GM10847 (cell line): ENCODE data around the gene LPA.
"Not testable (repeated sequence)": the region's sequence is repeated elsewhere in the genome, so short reads cannot be mapped to it uniquely, and the experiment has no call there.

Source experiments
- POLR2A ChIP-seq: IDR thresholded peaks from 2 replicates; pipeline ENCODE4 v1.6.1; 2011; ENCODE audit not compliant: insufficient read length; ENCODE audit errors: extremely low read depth

LPA gene, protein sequence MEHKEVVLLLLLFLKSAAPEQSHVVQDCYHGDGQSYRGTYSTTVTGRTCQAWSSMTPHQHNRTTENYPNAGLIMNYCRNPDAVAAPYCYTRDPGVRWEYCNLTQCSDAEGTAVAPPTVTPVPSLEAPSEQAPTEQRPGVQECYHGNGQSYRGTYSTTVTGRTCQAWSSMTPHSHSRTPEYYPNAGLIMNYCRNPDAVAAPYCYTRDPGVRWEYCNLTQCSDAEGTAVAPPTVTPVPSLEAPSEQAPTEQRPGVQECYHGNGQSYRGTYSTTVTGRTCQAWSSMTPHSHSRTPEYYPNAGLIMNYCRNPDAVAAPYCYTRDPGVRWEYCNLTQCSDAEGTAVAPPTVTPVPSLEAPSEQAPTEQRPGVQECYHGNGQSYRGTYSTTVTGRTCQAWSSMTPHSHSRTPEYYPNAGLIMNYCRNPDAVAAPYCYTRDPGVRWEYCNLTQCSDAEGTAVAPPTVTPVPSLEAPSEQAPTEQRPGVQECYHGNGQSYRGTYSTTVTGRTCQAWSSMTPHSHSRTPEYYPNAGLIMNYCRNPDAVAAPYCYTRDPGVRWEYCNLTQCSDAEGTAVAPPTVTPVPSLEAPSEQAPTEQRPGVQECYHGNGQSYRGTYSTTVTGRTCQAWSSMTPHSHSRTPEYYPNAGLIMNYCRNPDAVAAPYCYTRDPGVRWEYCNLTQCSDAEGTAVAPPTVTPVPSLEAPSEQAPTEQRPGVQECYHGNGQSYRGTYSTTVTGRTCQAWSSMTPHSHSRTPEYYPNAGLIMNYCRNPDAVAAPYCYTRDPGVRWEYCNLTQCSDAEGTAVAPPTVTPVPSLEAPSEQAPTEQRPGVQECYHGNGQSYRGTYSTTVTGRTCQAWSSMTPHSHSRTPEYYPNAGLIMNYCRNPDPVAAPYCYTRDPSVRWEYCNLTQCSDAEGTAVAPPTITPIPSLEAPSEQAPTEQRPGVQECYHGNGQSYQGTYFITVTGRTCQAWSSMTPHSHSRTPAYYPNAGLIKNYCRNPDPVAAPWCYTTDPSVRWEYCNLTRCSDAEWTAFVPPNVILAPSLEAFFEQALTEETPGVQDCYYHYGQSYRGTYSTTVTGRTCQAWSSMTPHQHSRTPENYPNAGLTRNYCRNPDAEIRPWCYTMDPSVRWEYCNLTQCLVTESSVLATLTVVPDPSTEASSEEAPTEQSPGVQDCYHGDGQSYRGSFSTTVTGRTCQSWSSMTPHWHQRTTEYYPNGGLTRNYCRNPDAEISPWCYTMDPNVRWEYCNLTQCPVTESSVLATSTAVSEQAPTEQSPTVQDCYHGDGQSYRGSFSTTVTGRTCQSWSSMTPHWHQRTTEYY (N-terminal part only)

GRCh38 chr6:160664198-160664597 is at the start of gene LPA:
Gene LPA (minus strand): TSS chr6:160664275. CDS start chr6:160664214, 61 bp downstream.
- TF ChIP-seq POLR2A, result not testable (repeated sequence)

- TF ChIP-seq POLR2A, result not testable (repeated sequence)
Observed at GRCh38 chr6:160701918-160702680, 38.0 kb upstream of the LPA start, which contains the start of gene PLG. Gene PLG (plus strand): TSS chr6:160702244. CDS start chr6:160702305, 61 bp downstream.

- TF ChIP-seq POLR2A, result no peak
Observed at GRCh38 chr6:160697826-160698225, 33.8 kb upstream of the LPA start.

DNA sequence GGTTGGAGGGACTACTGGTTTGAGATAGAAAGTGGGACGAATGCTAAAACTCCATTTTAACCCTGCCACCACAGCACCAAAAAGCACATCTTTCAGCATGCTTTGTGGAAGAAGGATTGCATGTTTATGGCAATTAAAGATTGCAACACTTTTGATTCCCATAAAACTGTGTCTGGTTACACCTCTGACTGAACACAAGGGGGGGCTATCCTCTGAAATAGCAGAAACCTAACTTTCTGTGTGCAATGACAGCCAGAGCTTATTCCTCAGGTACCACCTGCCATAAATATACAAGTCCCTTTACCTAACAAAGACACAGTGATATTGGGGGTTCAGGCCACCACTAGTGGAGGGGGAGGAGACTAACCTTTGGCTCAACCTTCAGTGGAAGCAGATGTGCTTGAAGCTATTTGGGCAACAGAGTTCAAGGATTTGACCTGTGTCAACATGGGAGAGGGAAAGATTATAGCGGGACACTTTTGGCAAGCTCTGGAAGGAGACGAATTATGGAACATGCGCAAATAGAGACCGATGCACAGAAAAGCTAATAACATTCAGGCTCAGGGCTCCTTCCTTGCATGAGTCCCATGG is 28.4 kb upstream of the LPA start:
- no peak for TF ChIP-seq POLR2A

DNA sequence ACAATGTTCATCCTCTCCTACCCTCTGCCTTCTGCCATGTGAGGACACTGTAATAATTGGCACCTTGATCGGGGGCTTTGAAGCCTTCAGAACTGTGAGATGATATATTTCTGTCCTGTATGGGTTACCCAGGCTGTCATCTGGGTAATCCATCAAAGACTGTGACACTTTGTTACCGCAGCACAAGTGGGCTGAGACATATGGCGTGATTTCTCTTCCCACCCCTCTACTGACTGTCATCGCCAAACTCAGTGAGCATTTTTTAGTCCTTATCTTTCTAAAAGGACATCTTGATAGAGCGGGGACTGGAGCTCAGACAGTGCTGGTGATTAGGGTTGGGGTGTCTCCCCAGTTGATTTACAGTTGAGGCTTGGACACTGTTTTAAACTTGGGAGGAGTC is 27.5 kb upstream of the LPA start:
- TF ChIP-seq POLR2A, result no peak

- no peak for TF ChIP-seq POLR2A
Observed at GRCh38 chr6:160690458-160690857, 26.4 kb upstream of the LPA start.

DNA sequence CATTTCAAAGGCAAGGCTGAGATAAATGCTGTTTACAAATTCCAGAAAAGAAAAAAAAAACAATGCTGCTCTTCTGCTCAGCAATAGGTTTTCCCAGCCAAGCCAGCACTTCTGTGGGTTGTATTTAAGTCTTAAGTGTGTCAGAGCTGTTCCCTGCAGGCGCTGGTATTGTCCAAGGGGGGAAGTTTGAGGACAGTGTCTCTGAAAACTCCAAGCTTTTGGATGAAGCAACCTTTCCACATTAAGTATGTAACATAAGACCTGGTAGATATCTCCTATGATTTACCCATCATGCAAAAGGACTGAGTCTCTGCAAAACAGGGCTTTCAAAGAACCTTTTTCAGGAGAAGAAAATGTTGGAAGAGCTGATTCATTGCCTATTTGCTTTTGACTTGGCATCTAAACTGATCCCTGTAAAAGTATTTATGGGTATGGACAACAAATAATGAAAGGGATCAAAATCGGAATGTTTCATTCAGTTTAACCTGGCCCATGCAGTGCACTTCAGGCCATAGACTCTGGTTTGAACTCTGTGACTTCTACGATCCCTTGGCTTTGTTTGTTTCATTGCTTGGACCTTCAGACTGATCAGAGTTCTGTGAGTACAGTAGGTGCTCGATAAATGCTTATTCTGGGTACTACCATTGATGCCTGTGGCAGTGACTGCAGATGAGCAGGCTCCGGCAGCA is 21.8 kb upstream of the LPA start:
- no peak for TF ChIP-seq POLR2A

GRCh38 chr6:160679402-160679769 is 15.3 kb upstream of the LPA start:
- no peak for TF ChIP-seq POLR2A

- no peak for TF ChIP-seq POLR2A
Observed at GRCh38 chr6:160678744-160679401, 14.8 kb upstream of the LPA start.

GRCh38 chr6:160678230-160678629 is 14.2 kb upstream of the LPA start:
- TF ChIP-seq POLR2A, result no peak

GRCh38 chr6:160668589-160668988 is 4.5 kb upstream of the LPA start:
- no peak for TF ChIP-seq POLR2A

GRCh38 chr6:160667639-160668481 is 3.8 kb upstream of the LPA start:
- TF ChIP-seq POLR2A, result no peak

DNA sequence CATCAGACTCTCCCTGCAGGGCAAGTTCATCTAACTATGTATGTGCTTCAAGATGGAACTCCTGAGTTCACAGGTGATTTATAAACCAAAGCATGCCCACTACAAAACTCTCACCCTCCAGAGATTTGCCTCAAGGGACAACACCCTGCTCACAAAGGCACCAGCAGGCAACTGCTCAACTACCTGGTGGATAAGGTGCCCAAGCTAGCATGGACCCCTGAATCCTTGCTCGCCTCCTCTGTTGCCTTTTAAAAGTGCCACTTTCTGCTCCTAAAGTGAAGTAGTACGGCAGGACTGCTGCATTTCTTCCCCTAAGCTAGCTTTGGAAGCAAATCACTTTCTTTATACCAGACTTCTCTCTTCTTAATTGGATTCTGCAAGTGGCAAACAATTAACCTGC is 1.2 kb downstream of the LPA start:
- TF ChIP-seq POLR2A, result no peak
